K562 (cell line): ENCODE data around the gene CDT1. TPM values are rescaled to one million over a fixed set of nuclear protein-coding genes. Genes with fewer than 3 reads are reported as not detected.

Experiments
- ADNP ChIP-seq: fragments of 200-800 bp; sonication (Bioruptor generic); IDR thresholded peaks from 2 replicates; pipeline ENCODE4 v1.6.1; 2016; ENCODE audit warnings: missing genetic modification characterization, missing compliant biosample characterization
- ARID3B ChIP-seq: fragments of 250-450 bp; sonication (Bioruptor Pico); IDR thresholded peaks from 2 replicates; pipeline ENCODE4 v1.4.0; 2020; ENCODE audit warnings: borderline replicate concordance
- CCAR2 ChIP-seq: fragments of 200-400 bp; formaldehyde crosslinking; IDR thresholded peaks from 2 replicates; pipeline ENCODE4 v1.6.1; 2017; ENCODE audit warnings: mild to moderate bottlenecking, low read depth, low read length
- ETV1 ChIP-seq: fragments of 450-650 bp; conservative IDR thresholded peaks from 2 replicates; pipeline ENCODE4 v1.6.1; 2016; ENCODE audit warnings: missing genetic modification characterization, control low read depth, low read depth, missing compliant biosample characterization
- EWSR1 ChIP-seq: fragments of 450-650 bp; IDR thresholded peaks from 2 replicates; pipeline ENCODE4 v1.6.1; 2018; ENCODE audit warnings: borderline replicate concordance, mild to moderate bottlenecking, low read depth, moderate library complexity; ENCODE audit not compliant: partially characterized antibody
- FOXP4 ChIP-seq: sonication (generic); formaldehyde crosslinking; IDR thresholded peaks from 2 replicates; pipeline ENCODE4 v1.8.0; 2022; ENCODE audit warnings: mild to moderate bottlenecking, missing genetic modification reagents, borderline replicate concordance
- HMG20B ChIP-seq: fragments of 250-450 bp; sonication (Bioruptor Pico); IDR thresholded peaks from 2 replicates; pipeline ENCODE4 v1.5.0; 2021; ENCODE audit warnings: mild to moderate bottlenecking
- HMGXB4 ChIP-seq: sonication (generic); formaldehyde crosslinking; IDR thresholded peaks from 2 replicates; pipeline ENCODE4 v1.8.1; 2023; ENCODE audit warnings: mild to moderate bottlenecking, missing genetic modification reagents
- KAT8 ChIP-seq: fragments of 450-650 bp; IDR thresholded peaks from 2 replicates; pipeline ENCODE4 v1.6.1; 2016; ENCODE audit warnings: low read depth, mild to moderate bottlenecking
- MBD1 ChIP-seq: fragments of 250-450 bp; sonication (Bioruptor Pico); IDR thresholded peaks from 2 replicates; pipeline ENCODE4 v1.8.0; 2022; ENCODE audit warnings: inconsistent platforms
- MTA3 ChIP-seq: fragments of 450-650 bp; formaldehyde crosslinking; IDR thresholded peaks from 2 replicates; pipeline ENCODE4 v1.6.1; 2017; ENCODE audit warnings: mild to moderate bottlenecking, borderline replicate concordance
- POLR2A ChIP-seq: fragments of 450-650 bp; conservative IDR thresholded peaks from 2 replicates; pipeline ENCODE4 v1.6.1; 2016
- PYGO2 ChIP-seq: fragments of 450-650 bp; IDR thresholded peaks from 2 replicates; pipeline ENCODE4 v1.6.1; 2016; ENCODE audit warnings: mild to moderate bottlenecking, missing genetic modification characterization, moderate library complexity, missing compliant biosample characterization
- RBFOX2 ChIP-seq: fragments of 200-400 bp; formaldehyde crosslinking; IDR thresholded peaks from 2 replicates; pipeline ENCODE4 v1.6.1; 2017; ENCODE audit warnings: low read depth, mild to moderate bottlenecking, low read length, moderate library complexity
- SMARCA5 ChIP-seq: fragments of 450-650 bp; IDR thresholded peaks from 2 replicates; pipeline ENCODE4 v1.6.1; 2016
- SRSF1 ChIP-seq: fragments of 200-400 bp; formaldehyde crosslinking; IDR thresholded peaks from 2 replicates; pipeline ENCODE4 v1.6.1; 2017; ENCODE audit warnings: mild to moderate bottlenecking, low read depth, low read length, moderate library complexity
- TAF1 ChIP-seq: IDR thresholded peaks from 2 replicates; pipeline ENCODE4 v1.6.1; 2011; ENCODE audit warnings: mild to moderate bottlenecking, low read length, moderate library complexity; ENCODE audit not compliant: insufficient read depth, control insufficient read depth, severe bottlenecking; ENCODE audit errors: extremely low read depth
- ZBTB17 ChIP-seq: fragments of 450-650 bp; formaldehyde crosslinking; IDR thresholded peaks from 2 replicates; pipeline ENCODE4 v1.4.0; 2020; ENCODE audit warnings: mild to moderate bottlenecking
- ZNF395 ChIP-seq: fragments of 200-800 bp; sonication (Bioruptor generic); IDR thresholded peaks from 2 replicates; pipeline ENCODE4 v1.6.1; 2017; ENCODE audit warnings: missing genetic modification characterization, missing compliant biosample characterization
- polyA plus RNA-seq, 8 experiments: library from polyadenylated mRNA; depleted of rRNA in 4 of 8; stranded (reverse) in 5 of 8; unstranded in 3 of 8; fragments of >200 nt; fragmentation: Nextera tagmentation in 2 of 8; fragmentation: Illumina TruSeq in 1 of 8; extraction: Ambion mirVana in 2 of 8; extraction: Trizol in 1 of 8; gene quantifications; 2 replicates each; pipeline versions ENCODE4 v1.2.1 to v1.2.3, GENCODE V29; 2011 to 2014; ENCODE audit warnings: inconsistent platforms in 1 of 8, missing spikeins in 1 of 8
- total RNA-seq, 7 experiments: library from RNA; depleted of rRNA in 6 of 7; stranded (reverse); fragments of >200 nt in 6 of 7; fragmentation: Illumina TruSeq in 2 of 7; extraction: Trizol in 2 of 7; gene quantifications; 2 replicates each; pipeline versions ENCODE4 v1.2.1 to v1.2.3, GENCODE V29; 2011 to 2021; ENCODE audit warnings: low replicate concordance in 1 of 7

The CDT1 gene
- total and polyA plus RNA-seq, 9 of the 15 experiments (the other 6 are each of a cell fraction or from before 2014, with no cell fraction given): 0.92 to 178 (median 14.2) TPM

- TF ChIP-seq FOXP4 (CRISPR knock-in tag) (peak; percentile 65; the same call in 1 of the 2 replicates), TAF1 (peak; percentile 65), MTA3 (peak; percentile 95), PYGO2 (tag) (no peak), ZBTB17 (CRISPR knock-in tag) (peak; percentile 33; the same call in 1 of the 2 replicates), KAT8 (no peak), POLR2A (peak; percentile 80), CCAR2 (no peak), ADNP (no peak), ARID3B (CRISPR knock-in tag) (no peak), HMGXB4 (peak; percentile 83; the same call in 1 of the 2 replicates), HMG20B (no peak), ETV1 (tag) (peak; percentile 82), RBFOX2 (peak; percentile 89), EWSR1 (no peak), ZNF395 (CRISPR knock-in tag) (no peak), SMARCA5 (0 out of 2 replicates have a peak, but pooled peaks have one; percentile 15), MBD1 (no peak), SRSF1 (no peak)
Observed at GRCh38 chr16:88811769-88812512, 8.4 kb downstream of the CDT1 start, which contains the start of gene APRT (continued).
